Thyroid gland (tissue), 4 donors: Measurements from ENCODE around the gene BCAS1. TPM values are rescaled to one million over a fixed set of nuclear protein-coding genes. Genes with fewer than 3 reads are reported as not detected.

Experiments
- DNase-seq, 2 donors: peaks; one replicate each; pipeline ENCODE4 v3.0.0-alpha.2; 2019
- H3K27ac ChIP-seq, 3 donors: fragments of 200-600 bp; sonication (generic); 1 replicate in 2 of 3; 2 replicates in 1 of 3; pipeline ENCODE4 v1.5.1; 2016 to 2019; ENCODE audit warnings: mild to moderate bottlenecking in 1 of 3, moderate library complexity in 1 of 3
- H3K27me3 ChIP-seq: fragments of 200-600 bp; sonication (generic); one replicate; pipeline ENCODE4 v1.5.1; 2019
- H3K36me3 ChIP-seq, 2 donors: fragments of 200-600 bp; sonication (generic); one replicate each; pipeline ENCODE4 v1.5.1; 2016 to 2019
- H3K4me1 ChIP-seq, 2 donors: fragments of 200-600 bp; sonication (generic); one replicate each; pipeline ENCODE4 v1.5.1; 2017 to 2019
- H3K4me3 ChIP-seq, 3 donors: fragments of 200-600 bp; sonication (generic); replicated peaks in 1 of 3; 1 replicate in 2 of 3; 2 replicates in 1 of 3; pipeline ENCODE4 v1.5.1; 2016; ENCODE audit warnings: mild to moderate bottlenecking in 1 of 3
- H3K9me3 ChIP-seq: fragments of 200-600 bp; sonication (generic); one replicate; pipeline ENCODE4 v1.5.1; 2017
- CTCF ChIP-seq, 6 experiments: fragments of 200-600 bp in 3 of 6; fragments of 450-650 bp in 3 of 6; sonication (generic) in 3 of 6; IDR thresholded peaks; one replicate each; pipeline ENCODE4 v1.5.1; 2016 to 2019; ENCODE audit warnings: antibody characterized with exemption in 6 of 6, mild to moderate bottlenecking in 2 of 6, inconsistent platforms in 1 of 6, moderate library complexity in 1 of 6
- POLR2A ChIP-seq, 2 donors: fragments of 450-650 bp; IDR thresholded peaks; one replicate each; pipeline ENCODE4 v1.6.1; 2017; ENCODE audit warnings: antibody characterized with exemption in 2 of 2, mild to moderate bottlenecking in 2 of 2, moderate library complexity in 1 of 2
- WGBS, 2 donors: methylation state at CpG; one replicate each; pipeline ENCODE4 v1.1.5; 2017; 5-methylcytosine and 5-hydroxymethylcytosine counted together
- intact Hi-C: fragments of 100-400 bp; cut with DNase I; formaldehyde crosslinking; loops from one replicate; pipeline ENCODE4 v1.15.1; 2023
- total RNA-seq, 4 donors: library from RNA; depleted of rRNA; stranded (reverse); fragments of >200 nt; gene quantifications; one replicate each; pipeline ENCODE4 v1.2.3, GENCODE V29; 2016

The BCAS1 gene
- total RNA-seq, 4 donors from 2014 or later: 0.11 TPM; not detected in 3

- H3K27ac ChIP-seq: no peak overlapping the region
- no peak for TF ChIP-seq POLR2A (IDR thresholded peaks at IDR 0.05)
- TF ChIP-seq CTCF (IDR thresholded peaks at IDR 0.05): no peak
- WGBS, 2 donors: 75 to 85% methylated on average over 2 of the region's 2 CpGs
- H3K36me3 ChIP-seq: no peaks in the 10 kb centered on the region
- H3K4me3 ChIP-seq: no peak overlapping the region
- DNase-seq: no peak
- no peaks in the 10 kb centered on the region for H3K4me1 ChIP-seq
- H3K27me3 ChIP-seq: no peaks in the 10 kb centered on the region
- intact Hi-C loops: no loop called here
- H3K9me3 ChIP-seq: no peaks in the 10 kb centered on the region
Observed at GRCh38 chr20:54107181-54107580, 36.8 kb upstream of the BCAS1 start.

- no peak overlapping the region for H3K4me3 ChIP-seq
- H3K27ac ChIP-seq: no peak overlapping the region
- no peaks in the 10 kb centered on the region for H3K36me3 ChIP-seq
- intact Hi-C loops: no loop called here
- no peak for DNase-seq
- H3K4me1 ChIP-seq: no peaks in the 10 kb centered on the region
- 65 to 77% methylated on average over 4 of the region's 4 CpGs for WGBS, 2 donors
- TF ChIP-seq POLR2A (IDR thresholded peaks at IDR 0.05) (no peak), CTCF (IDR thresholded peaks at IDR 0.05) (no peak)
- H3K9me3 ChIP-seq: no peaks in the 10 kb centered on the region
- no peaks in the 10 kb centered on the region for H3K27me3 ChIP-seq
Observed at GRCh38 chr20:54106162-54106561, 35.8 kb upstream of the BCAS1 start.

- no peak overlapping the region for H3K27ac ChIP-seq
- no peaks in the 10 kb centered on the region for H3K36me3 ChIP-seq
- no peak overlapping the region for H3K4me3 ChIP-seq
- DNase-seq: no peak
- 81 to 85% methylated on average over 4 of the region's 4 CpGs for WGBS, 2 donors
- H3K4me1 ChIP-seq: no peaks in the 10 kb centered on the region
- H3K9me3 ChIP-seq: no peaks in the 10 kb centered on the region
- H3K27me3 ChIP-seq: no peaks in the 10 kb centered on the region
- TF ChIP-seq POLR2A (IDR thresholded peaks at IDR 0.05) (no peak), CTCF (IDR thresholded peaks at IDR 0.05) (no peak)
- intact Hi-C loops: no loop called here
Observed at GRCh38 chr20:54105653-54106052, 35.3 kb upstream of the BCAS1 start.

- intact Hi-C loops: no loop called here
- Histone ChIP-seq H3K9me3 (no peaks in the 10 kb centered on the region), H3K36me3 (no peaks in the 10 kb centered on the region), H3K4me3 (no peak overlapping the region), H3K27ac (no peak overlapping the region), H3K27me3 (no peaks in the 10 kb centered on the region), H3K4me1 (no peaks in the 10 kb centered on the region)
- TF ChIP-seq CTCF (IDR thresholded peaks at IDR 0.05): no peak
- TF ChIP-seq POLR2A (IDR thresholded peaks at IDR 0.05): no peak
- no peak for DNase-seq
- 93% methylated on average over 4 of the region's 4 CpGs for WGBS, 2 donors
Observed at GRCh38 chr20:54104781-54105180, 34.4 kb upstream of the BCAS1 start.

- H3K4me1 ChIP-seq: no peaks in the 10 kb centered on the region
- no peak overlapping the region for H3K27ac ChIP-seq
- H3K27me3 ChIP-seq: no peaks in the 10 kb centered on the region
- intact Hi-C loops: no loop called here
- TF ChIP-seq CTCF (IDR thresholded peaks at IDR 0.05): no peak
- no peak for TF ChIP-seq POLR2A (IDR thresholded peaks at IDR 0.05)
- WGBS, 2 donors: 74 to 86% methylated on average over 6 of the region's 6 CpGs
- DNase-seq: no peak
- H3K36me3 ChIP-seq: no peaks in the 10 kb centered on the region
- no peaks in the 10 kb centered on the region for H3K9me3 ChIP-seq
- H3K4me3 ChIP-seq: no peak overlapping the region
Observed at GRCh38 chr20:54103762-54104600, 33.6 kb upstream of the BCAS1 start.
